HG03135 (cell line): ENCODE data around the gene NCOA1.
"Not testable (repeated sequence)": the region's sequence is repeated elsewhere in the genome, so short reads cannot be mapped to it uniquely, and the experiment has no call there.

Experiments
- ATAC-seq: cut with Tn5 transposase; IDR thresholded peaks from one replicate; pipeline ENCODE4 v1.9.1; 2021; ENCODE audit warnings: mild to moderate bottlenecking, moderate library complexity; ENCODE audit not compliant: unreplicated experiment

NCOA1 gene

DNA sequence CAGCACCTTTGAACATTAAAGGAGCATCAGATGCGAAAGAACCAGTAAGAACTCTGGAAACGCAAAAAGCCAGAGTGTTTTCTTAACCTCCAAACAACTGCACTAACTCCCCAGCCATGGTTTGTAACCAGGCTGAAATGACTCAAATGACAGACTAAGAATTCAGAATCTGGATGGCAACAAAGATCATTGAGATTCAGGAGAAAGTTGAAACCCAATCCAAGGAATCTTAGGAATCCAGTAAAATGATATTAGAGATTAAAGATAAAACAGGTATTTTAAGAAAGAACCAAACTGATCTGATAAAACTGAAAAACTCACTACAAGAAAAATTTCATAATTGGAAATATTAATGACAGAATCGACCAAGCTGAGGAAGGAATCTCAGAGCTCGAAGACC is 185.4 kb downstream of the NCOA1 start:
- no peak for ATAC-seq

DNA sequence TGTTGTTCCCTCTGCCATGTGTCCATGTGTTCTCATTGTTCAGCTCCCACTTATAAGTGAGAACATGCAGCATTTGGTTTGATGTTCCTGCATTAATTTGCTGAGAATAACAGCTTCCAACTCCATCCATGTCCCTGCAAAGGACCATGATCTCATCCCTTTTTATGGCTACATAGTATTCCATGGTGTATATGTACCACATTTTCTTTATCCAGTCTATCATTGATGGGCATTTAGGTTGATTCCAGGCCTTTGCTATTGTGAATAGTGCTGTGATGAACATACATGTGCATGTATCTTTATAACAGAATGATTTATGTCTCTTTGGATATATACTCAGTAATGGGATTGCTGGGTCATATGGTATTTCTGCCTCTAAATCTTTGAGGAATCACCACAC is 187.0 kb downstream of the NCOA1 start:
- not testable (repeated sequence) for ATAC-seq

DNA sequence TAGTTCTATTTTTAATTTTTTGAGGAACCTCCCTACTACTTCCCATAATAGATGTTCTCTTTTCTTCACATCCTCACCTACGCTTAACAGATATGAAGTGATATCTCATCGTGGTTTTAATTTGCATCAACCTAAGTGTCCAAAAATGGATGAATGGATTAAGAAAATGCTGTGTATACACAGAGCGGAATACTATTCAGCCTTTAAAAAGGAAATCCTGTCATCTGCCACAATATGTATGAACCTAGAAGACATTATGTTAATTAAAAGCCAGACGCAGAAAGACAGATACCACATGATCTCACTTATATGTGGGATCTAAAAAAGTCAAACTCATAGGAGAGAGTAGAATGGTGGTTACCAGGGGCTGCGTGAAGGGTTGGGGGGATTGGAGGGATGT is 189.1 kb downstream of the NCOA1 start:
- ATAC-seq: no peak

GRCh38 chr2:24682304-24682703 is 191.2 kb downstream of the NCOA1 start:
- no peak for ATAC-seq

DNA sequence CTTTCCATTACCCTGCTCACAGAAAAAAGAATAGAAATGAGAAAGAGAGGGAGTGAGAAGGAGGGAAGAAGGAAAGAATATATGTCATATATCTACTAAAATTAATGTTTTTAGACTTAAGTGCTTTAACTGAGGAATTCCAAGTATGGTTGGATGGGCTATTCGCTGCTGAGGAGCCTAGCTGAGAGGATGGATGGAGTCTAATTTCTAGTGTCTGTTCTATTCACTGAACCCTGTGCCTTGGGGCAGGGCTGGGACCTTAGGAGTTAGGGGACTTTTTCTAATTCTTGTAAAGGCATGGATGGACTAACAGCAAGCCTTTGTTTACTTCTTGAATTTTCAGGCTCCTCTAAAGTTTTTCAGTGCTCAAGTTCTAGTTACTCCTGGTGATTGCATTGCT is 192.4 kb downstream of the NCOA1 start:
- no peak for ATAC-seq

GRCh38 chr2:24690524-24690923 is 199.5 kb downstream of the NCOA1 start:
- ATAC-seq: no peak

DNA sequence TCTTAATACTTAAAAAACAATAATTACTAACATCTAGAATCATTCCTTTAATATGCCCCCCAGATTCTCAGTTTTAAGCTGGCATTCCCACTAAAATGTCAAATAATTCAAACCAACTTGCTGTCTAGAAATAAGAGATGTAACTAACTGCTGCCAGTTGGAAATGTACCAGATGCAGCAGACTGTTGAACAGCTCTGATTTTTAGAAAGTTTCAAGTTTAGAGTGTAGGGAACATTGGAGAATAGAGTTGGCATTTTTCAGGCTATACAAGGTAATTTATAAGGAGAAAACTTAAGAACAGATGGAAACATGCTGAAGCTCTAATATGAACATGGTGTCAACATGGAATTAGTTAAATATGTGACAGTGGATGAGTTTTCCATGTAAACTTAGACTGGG is 200.8 kb downstream of the NCOA1 start:
- ATAC-seq: no peak

GRCh38 chr2:24697792-24698191 is 206.7 kb downstream of the NCOA1 start:
- ATAC-seq: no peak

- ATAC-seq: no peak
These were observed 211.7 kb downstream of the NCOA1 start for GRCh38 chr2:24702800-24703199.

DNA sequence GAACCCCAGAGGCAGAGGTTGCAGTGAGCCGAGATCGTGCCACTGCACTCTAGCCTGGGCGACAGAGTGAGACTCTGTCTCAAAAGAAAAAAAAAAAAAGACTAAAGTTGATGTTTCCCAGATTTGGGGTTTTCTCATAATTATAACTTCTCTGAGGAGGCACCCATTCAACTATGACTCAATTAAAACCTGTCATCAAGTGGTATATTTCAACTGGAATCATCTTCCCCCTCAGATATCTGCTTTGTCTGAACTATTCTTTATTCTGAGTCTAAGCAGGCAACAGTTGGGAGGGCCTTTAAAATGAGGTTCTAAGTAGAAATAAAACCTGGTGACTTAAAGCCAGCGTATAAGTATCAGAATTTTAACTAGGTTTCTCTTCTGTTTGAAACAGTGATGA is 213.6 kb downstream of the NCOA1 start:
- ATAC-seq: no peak

DNA sequence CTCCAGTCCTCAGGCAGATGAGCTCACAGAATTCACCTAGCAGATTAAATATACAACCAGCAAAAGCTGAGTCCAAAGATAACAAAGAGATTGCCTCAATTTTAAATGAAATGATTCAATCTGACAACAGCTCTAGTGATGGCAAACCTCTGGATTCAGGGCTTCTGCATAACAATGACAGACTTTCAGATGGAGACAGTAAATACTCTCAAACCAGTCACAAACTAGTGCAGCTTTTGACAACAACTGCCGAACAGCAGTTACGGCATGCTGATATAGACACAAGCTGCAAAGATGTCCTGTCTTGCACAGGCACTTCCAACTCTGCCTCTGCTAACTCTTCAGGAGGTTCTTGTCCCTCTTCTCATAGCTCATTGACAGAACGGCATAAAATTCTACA is 216.1 kb downstream of the NCOA1 start:
- ATAC-seq: no peak

DNA sequence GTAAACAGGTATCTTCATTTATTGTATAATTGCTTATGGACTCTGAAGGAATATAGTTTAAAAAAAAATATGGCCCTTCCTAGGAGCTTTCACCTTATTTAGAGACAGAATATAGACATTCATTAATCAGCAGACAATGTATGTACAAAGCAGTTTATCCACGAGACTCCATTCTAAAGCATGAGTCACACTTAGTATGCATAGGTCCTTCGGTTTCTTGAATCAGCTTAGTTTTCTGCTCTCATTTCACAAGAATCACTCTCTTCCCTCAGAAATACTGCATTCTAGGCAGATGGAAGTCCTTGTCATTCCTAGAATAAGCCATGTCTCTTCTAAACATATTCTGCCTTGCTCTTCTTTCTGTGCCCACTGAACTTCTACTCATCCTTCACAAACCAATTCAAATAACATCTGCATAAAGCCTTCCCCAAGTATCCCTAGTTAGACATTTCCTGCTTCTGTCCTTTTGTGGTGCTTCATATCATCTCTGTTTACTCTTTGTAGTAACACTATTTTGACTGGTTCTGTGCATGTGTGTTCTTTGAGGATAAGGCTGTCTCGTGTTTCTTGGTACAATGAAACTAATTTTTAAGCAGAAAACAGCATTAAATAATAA is 217.6 kb downstream of the NCOA1 start:
- ATAC-seq: no peak

- ATAC-seq: no peak
These were observed 219.8 kb downstream of the NCOA1 start for GRCh38 chr2:24710806-24711205.

- no peak for ATAC-seq
These were observed 220.8 kb downstream of the NCOA1 start for GRCh38 chr2:24711865-24712264.

- no peak for ATAC-seq
These were observed 221.2 kb downstream of the NCOA1 start for GRCh38 chr2:24712296-24712695.

DNA sequence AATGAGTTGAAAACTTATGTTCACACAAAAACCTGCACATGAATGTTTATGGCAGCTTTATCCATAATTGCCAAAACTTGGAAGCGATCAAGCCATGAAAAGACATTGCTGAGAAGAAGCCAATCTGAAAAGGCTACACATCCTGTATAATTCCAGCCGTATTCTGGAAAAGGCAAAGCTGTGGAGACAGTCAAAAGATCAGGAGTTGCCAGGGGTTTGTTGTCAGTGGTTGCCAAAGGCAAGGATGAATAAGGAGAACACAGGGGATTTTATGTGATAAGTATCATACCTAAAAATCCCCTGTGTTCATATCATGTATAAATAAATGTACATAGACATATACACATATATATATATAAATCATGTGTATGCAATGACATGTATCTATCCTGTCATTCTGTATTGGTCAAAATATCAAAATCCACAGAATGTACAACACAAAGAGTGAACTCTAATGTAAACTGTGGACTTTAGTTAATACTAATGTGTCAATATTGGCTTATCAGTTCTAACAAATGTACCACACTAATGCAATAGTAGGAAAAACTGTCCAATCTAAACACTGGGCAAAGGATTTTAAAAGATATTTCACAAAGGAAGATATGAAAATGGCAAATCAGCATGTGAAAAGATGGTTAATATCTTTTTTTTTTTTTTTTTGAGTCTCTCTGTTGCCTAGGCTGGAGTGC is 226.4 kb downstream of the NCOA1 start:
- ATAC-seq: no peak

- peak; percentile 74 for ATAC-seq
These were observed 229.3 kb downstream of the NCOA1 start for GRCh38 chr2:24720310-24720709.

DNA sequence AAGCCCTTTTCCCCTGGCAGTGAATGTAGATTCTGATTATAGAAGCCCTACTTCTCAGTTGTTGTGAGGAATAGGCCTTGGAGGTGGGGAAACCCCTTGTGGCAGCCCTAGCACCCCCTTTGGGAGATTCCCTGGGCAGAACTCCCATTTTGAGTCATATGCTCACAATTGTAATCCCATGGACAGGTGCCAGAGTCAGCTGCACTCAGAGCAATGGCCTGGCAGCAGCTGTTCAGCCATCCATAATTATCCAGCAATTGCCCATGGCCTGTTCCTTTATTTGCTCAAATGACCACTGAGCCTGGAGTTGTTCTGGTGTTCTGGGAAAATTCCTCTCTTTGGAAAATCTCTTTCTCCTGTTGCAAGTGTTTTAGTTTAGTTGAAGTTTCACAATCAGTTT is 230.4 kb downstream of the NCOA1 start:
- ATAC-seq: no peak

- no peak for ATAC-seq
These were observed 231.2 kb downstream of the NCOA1 start for GRCh38 chr2:24722141-24722790.

DNA sequence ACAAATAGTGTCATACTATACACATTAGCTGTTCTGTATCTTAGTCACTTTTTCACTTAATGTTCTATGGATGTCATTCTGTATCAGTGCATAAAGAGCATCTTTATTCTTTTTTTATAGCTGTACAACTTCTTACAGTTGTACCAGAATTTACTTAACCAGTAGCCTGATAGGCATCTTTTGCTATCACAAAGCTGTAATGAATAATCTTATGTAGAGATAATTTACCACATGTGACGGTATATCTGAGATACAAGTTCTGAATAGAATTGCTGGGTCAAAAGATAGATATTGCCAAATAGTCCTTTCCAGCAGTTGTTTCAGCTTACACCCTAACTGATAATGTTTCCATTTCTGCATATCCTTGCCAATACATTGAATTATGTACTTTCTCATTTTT is 232.1 kb downstream of the NCOA1 start:
- no peak for ATAC-seq

DNA sequence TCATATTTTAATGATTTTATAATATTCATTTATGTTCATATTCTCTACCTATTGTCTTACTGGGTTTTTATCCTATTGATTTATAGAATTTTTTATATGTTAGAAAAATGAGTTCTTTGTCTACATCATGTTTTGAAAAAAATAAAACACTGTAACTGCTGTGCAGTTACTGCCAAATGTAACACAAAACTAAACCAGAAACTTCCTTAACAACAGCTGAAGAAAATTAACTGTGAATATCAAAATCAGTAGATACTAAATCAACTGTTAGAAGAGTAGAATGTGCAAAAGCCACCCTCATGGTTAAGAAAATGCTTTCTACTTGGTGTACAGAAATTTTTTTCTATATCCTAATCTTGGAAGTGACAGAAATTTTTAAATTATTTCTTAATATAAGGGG is 232.6 kb downstream of the NCOA1 start:
- ATAC-seq: no peak

DNA sequence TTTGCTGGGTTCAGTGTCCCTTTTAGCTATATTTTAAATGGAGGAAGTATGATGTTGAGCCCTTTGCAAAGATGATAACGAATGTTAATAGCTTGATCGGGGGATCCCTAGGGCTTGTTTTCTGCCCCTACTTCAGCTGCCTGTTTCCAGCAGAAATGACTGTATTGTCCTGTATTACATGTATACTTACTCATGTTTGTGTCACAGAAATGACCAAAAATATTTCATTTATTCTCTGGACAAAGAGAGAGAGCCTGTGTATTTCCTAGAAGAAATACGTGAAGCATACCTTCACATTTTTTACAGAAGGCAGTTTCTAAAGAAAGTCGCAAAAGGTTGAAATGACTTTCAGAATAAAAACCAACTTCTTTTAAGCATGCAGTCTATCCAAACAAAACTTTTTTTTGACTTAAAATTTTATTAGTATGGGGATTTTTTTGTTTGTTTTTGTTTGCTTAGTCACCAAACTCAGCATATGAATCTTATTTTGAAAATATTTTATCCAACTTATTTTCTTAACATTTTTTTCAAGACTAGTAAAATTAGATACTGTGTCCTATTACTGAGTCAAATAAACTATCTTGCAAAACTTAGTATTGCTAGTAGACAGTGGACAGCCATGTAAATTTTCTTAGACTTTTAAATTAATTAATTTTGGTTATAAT is 233.2 kb downstream of the NCOA1 start:
- no peak for ATAC-seq
